PC-9 (cell line): ENCODE measurements around the gene ZC3H6.

Experiments used
- EZH2 ChIP-seq: fragments of 200-600 bp; sonication (generic); IDR thresholded peaks from 2 replicates; pipeline ENCODE4 v1.8.0; 2017; ENCODE audit warnings: antibody characterized with exemption, low read depth
- TF ChIP-seq, protein P1 (sequence below): fragments of 200-600 bp; sonication (generic); conservative IDR thresholded peaks from 2 replicates; pipeline ENCODE4 v1.6.1; 2017; ENCODE audit warnings: mixed run types, antibody characterized with exemption, mild to moderate bottlenecking, moderate library complexity

DNA sequence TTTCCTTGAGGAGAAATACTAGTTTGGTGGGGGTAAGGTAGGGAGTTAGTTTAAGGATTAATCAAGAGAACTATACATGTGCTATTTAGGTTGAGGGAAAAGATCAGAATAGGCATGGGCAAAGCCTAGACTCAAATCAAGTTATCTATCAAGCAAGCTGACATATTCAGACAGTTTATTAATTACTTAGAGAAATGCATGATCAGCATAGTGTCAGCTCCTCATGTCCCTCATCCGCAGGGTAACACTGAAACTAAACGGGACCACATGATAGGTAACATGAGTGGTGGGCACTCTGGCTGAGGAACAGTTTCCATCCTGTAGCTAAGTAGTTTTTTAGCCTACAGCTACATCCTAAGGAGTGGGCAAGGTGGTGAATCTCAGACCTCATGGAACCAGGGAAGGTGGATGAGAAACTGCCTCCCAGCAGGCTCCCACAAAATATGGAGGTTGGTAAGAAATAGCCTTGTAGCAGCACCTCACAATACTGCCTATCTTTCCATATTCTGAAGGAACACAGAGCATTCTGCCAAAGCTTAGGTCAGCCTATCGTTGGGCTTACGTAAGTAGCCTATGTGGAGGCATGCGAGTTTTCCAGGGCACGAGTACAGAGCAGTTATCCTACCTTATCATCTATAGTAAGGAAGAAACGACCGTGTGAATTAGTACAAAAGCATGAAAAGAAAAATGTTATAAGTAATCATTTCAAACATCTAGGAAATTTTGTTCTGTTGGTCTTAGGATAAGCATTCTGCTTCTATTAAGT is 18.4 kb downstream of the ZC3H6 start:
- TF ChIP-seq, protein P1, sequence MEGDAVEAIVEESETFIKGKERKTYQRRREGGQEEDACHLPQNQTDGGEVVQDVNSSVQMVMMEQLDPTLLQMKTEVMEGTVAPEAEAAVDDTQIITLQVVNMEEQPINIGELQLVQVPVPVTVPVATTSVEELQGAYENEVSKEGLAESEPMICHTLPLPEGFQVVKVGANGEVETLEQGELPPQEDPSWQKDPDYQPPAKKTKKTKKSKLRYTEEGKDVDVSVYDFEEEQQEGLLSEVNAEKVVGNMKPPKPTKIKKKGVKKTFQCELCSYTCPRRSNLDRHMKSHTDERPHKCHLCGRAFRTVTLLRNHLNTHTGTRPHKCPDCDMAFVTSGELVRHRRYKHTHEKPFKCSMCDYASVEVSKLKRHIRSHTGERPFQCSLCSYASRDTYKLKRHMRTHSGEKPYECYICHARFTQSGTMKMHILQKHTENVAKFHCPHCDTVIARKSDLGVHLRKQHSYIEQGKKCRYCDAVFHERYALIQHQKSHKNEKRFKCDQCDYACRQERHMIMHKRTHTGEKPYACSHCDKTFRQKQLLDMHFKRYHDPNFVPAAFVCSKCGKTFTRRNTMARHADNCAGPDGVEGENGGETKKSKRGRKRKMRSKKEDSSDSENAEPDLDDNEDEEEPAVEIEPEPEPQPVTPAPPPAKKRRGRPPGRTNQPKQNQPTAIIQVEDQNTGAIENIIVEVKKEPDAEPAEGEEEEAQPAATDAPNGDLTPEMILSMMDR = no peak
- no peak for TF ChIP-seq EZH2
